ENCODE data around the gene EFS.

- no peak for TF ChIP-seq POLR2A (IDR thresholded peaks at IDR 0.05)
- no peak for TF ChIP-seq CTCF (IDR thresholded peaks at IDR 0.05)
Observed at GRCh38 chr14:23345987-23346692, 18.8 kb downstream of the EFS start.

Data from thyroid gland (tissue), 4 donors.